ENCODE data around the gene KDM1A.

The KDM1A gene

GRCh38 chr1:23092447-23092846, 73.2 kb downstream of the KDM1A start:
- CTCF ChIA-PET = interaction anchor here (1.4 to 20.1 kb wide), 3 partner anchors 10 to 135 kb away, joined by 3 to 641 read pairs (median 5); no protein-coding TSS in a partner anchor
- POLR2A ChIA-PET = no interaction called here
- DNase-seq (ENCODE audit: extremely low spot score) = no peak
- TF ChIP-seq, protein P1, sequence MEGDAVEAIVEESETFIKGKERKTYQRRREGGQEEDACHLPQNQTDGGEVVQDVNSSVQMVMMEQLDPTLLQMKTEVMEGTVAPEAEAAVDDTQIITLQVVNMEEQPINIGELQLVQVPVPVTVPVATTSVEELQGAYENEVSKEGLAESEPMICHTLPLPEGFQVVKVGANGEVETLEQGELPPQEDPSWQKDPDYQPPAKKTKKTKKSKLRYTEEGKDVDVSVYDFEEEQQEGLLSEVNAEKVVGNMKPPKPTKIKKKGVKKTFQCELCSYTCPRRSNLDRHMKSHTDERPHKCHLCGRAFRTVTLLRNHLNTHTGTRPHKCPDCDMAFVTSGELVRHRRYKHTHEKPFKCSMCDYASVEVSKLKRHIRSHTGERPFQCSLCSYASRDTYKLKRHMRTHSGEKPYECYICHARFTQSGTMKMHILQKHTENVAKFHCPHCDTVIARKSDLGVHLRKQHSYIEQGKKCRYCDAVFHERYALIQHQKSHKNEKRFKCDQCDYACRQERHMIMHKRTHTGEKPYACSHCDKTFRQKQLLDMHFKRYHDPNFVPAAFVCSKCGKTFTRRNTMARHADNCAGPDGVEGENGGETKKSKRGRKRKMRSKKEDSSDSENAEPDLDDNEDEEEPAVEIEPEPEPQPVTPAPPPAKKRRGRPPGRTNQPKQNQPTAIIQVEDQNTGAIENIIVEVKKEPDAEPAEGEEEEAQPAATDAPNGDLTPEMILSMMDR (IDR thresholded peaks at IDR 0.05; ENCODE audit: control extremely low read depth, extremely low read depth, low read depth, missing control alignments) = no peak

GRCh38 chr1:23097316-23097715, 78.0 kb downstream of the KDM1A start:
- DNase-seq (ENCODE audit: extremely low spot score) = no peak
- POLR2A ChIA-PET = no interaction called here
- TF ChIP-seq, protein P1 (IDR thresholded peaks at IDR 0.05; ENCODE audit: control extremely low read depth, extremely low read depth, low read depth, missing control alignments) = no peak
- CTCF ChIA-PET = interaction anchor here (1.0 to 20.1 kb wide), 5 partner anchors 8 to 84 kb away, joined by 3 to 641 read pairs (median 22); no protein-coding TSS in a partner anchor

DNA sequence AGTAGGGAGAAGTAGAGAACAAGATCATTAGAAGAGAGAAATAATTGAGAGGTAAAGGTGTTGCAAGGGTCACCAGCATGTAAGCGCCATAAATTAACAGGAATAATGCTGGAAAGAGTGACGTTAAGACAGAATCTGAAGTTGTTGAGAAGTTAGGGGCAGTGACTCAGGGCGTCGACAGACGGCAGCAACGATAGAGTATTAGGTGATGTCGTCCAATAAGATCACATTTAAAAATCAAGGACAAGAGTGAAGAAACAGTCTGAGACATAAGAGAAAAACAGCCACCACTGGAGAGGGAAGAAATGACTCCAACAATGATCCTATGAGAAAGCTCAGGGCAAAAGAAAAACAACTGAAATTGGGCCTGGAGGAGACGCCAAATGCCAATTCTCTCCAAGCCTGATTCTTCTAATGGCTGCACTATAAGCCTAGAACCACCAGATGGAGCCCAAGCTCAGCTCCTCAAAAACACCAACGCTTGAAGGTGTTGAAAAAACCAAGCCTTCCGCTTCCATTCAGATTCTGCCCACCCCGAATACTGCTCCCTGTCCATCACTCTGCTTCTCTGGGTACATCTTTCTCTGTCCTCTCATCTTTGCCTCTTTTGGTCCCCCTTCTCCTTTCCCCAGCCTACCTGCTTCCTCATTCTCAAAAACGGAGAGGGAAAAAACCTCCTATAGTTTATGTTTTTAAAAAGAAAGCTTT, 79.3 kb downstream of the KDM1A start:
- POLR2A ChIA-PET = interaction anchor here (0.5 kb wide), 1 partner anchor 33 kb away, joined by 7 read pairs; no protein-coding TSS in a partner anchor
- CTCF ChIA-PET = interaction anchor here (0.6 to 20.1 kb wide), 33 partner anchors 10 to 154 kb away, joined by 3 to 641 read pairs (median 4); no protein-coding TSS in a partner anchor
- peak; percentile 64 for DNase-seq (ENCODE audit: extremely low spot score)
- TF ChIP-seq, protein P1 (IDR thresholded peaks at IDR 0.05; ENCODE audit: control extremely low read depth, extremely low read depth, low read depth, missing control alignments) = peak; percentile 84

DNA sequence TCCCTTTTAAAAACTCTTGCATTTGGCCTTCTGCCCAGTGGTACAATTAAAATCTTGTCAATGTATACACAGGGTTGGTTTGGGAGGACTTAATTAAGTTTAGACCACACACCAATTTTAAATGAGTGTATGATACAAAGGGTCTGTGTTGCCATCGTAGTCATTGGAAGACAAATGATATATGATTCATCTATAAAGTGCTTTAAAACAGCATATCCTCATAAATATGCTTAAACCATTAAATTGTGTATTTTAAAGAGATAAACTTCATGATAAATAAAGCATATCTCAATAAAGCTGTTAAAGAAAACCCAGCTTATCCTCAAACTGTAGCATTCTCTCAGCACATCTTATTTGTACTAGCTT, 79.9 kb downstream of the KDM1A start:
- CTCF ChIA-PET = interaction anchor here (0.6 to 20.1 kb wide), 32 partner anchors 10 to 441 kb away, joined by 3 to 641 read pairs (median 4); no protein-coding TSS in a partner anchor
- TF ChIP-seq, protein P1 (IDR thresholded peaks at IDR 0.05; ENCODE audit: control extremely low read depth, extremely low read depth, low read depth, missing control alignments) = no peak
- DNase-seq (ENCODE audit: extremely low spot score) = no peak
- POLR2A ChIA-PET = no interaction called here

DNA sequence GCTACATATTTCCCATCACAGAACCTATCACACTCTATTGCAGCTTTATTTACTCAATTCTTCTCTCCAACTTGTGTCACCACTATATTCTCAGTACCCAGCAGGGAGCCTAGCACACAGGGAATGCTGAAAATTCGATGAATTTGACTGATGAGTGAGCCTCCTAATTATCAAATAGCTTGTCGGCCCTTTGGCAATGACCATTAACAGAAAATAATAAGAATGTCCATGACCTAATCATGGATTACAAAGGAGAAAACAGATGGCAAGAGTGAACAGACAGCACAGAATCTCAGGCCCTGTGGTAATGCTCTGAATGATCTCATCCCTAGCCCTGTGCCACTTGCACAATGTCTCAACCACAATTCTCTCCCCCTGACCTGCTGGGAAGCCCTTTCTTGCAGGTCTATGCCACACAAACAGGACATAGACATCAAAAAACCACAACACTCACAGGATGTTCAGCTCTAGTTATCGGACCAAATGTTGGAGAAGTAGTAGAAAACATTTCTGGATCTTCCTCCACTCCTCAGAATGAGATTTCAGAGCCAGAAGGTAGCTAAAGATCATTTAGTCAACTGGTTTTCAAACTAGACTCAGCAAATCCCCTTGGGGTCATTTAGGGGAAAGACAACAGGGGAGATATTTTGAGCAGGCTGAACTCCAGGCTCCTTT, 80.9 kb downstream of the KDM1A start:
- TF ChIP-seq, protein P1 (IDR thresholded peaks at IDR 0.05; ENCODE audit: control extremely low read depth, extremely low read depth, low read depth, missing control alignments) = no peak
- no peak for DNase-seq (ENCODE audit: extremely low spot score)
- POLR2A ChIA-PET = no interaction called here
- CTCF ChIA-PET = interaction anchor here (0.9 to 20.1 kb wide), 17 partner anchors 10 to 440 kb away, joined by 3 to 641 read pairs (median 5); no protein-coding TSS in a partner anchor

DNA sequence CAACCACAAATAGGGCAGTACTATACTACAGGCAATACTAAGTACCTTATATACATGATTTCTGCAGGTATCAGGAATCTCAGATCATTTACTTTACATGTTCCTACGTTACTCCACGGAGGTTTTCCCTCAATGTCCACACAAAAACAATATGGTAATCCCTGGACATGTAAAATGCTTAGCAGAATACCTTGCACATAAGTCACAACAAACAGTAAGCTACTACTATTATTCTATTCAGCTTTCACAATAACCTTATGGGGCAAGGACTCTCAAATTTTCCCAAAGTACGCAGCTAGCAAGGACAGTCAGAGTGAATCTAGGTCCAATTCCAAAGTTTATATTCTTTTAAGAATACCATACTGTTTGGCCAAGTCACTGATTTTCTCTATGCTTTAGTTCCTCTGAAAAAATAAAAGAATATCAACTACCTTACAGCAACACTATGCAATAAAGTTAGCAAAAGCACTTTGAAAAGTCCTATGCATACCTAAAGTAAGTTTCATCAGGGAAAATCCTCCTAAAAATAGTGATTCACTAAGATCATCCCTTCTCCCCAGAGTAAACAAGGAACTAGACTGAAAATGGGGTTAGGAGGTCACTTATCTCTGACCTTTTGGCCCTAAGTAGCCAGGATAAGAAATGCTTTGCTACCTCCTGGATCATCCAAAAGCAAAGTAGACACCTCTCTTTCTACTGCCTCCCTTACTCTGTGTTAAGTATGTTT, 82.0 kb downstream of the KDM1A start:
- ChIA-PET CTCF (interaction anchor here (1.0 to 20.1 kb wide), 5 partner anchors 9 to 137 kb away, joined by 3 to 641 read pairs (median 4); no protein-coding TSS in a partner anchor), POLR2A (no interaction called here)
- TF ChIP-seq, protein P1 (IDR thresholded peaks at IDR 0.05; ENCODE audit: control extremely low read depth, extremely low read depth, low read depth, missing control alignments) = no peak
- DNase-seq (ENCODE audit: extremely low spot score) = no peak
